H1 (cell line): ENCODE data around the gene PLEKHB1.

Source experiments
- CTCF ChIP-seq, 3 experiments: IDR thresholded peaks; 1 replicate in 2 of 3; 2 replicates in 1 of 3; pipeline versions ENCODE4 v1.5.1 to v1.6.1; 2011; ENCODE audit warnings: low read length in 3 of 3, mild to moderate bottlenecking in 3 of 3, inconsistent platforms in 2 of 3, low read depth in 1 of 3, moderate library complexity in 1 of 3; ENCODE audit not compliant: insufficient read depth in 1 of 3; ENCODE audit errors: control extremely low read depth in 1 of 3
- POLR2A ChIP-seq, 2 experiments: IDR thresholded peaks; 1 replicate in 1 of 2; 2 replicates in 1 of 2; pipeline ENCODE4 v1.6.1; 2011; ENCODE audit warnings: low read depth in 2 of 2, low read length in 2 of 2, mild to moderate bottlenecking in 2 of 2; ENCODE audit errors: control extremely low read depth in 1 of 2
- TBP ChIP-seq: IDR thresholded peaks from 2 replicates; pipeline ENCODE4 v1.6.1; 2011; ENCODE audit warnings: low read depth, low read length, improper control_type of control experiment

GRCh38 chr11:73625696-73626318 lies 20.6 kb upstream of the PLEKHB1 start:
- TF ChIP-seq POLR2A (IDR thresholded peaks at IDR 0.05; ENCODE audit: control extremely low read depth in 1 of 2, low read depth in 2 of 2, low read length in 2 of 2): no peak
- peak; percentile 89 to 96 (median 93) for TF ChIP-seq CTCF (IDR thresholded peaks at IDR 0.05; ENCODE audit: control extremely low read depth in 1 of 3, insufficient read depth in 1 of 3, low read depth in 1 of 3, low read length in 3 of 3)
- TF ChIP-seq TBP: no peak
